Endothelial cell of umbilical vein (primary cell): ENCODE measurements around the gene PRKAG2.

ENCODE experiments used
- EZH2 ChIP-seq: IDR thresholded peaks from 2 replicates; pipeline ENCODE4 v1.6.1; 2012; ENCODE audit warnings: borderline replicate concordance, low read depth, mild to moderate bottlenecking, moderate library complexity, low read length, inconsistent platforms; ENCODE audit not compliant: severe bottlenecking
- MYC ChIP-seq: IDR thresholded peaks from one replicate; pipeline ENCODE4 v1.6.1; 2011; ENCODE audit warnings: mild to moderate bottlenecking, low read depth, low read length

- TF ChIP-seq EZH2 (no peak), MYC (no peak)
Measured at GRCh38 chr7:151664268-151664667, 212.6 kb downstream of the PRKAG2 start.
